ENCODE measurements around the gene SQOR. TPM values are rescaled to one million over a fixed set of nuclear protein-coding genes. Genes with fewer than 3 reads are reported as not detected.

Gene SQOR
- total and polyA plus RNA-seq, 2 donors (not counting 1 experiment from before 2014, with no cell fraction given), result 81.5 to 129 TPM

GRCh38 chr15:45674677-45675076 lies 39.8 kb downstream of the SQOR start:
- DNase-seq (ENCODE audit: low read depth in 2 of 2), result no peak

GRCh38 chr15:45677797-45678196 lies 43.0 kb downstream of the SQOR start:
- TF ChIP-seq CTCF (conservative IDR thresholded peaks at IDR 0.05 in 1 of 2, IDR thresholded peaks at IDR 0.05 in 1 of 2; ENCODE audit: low read depth in 1 of 2, low read length in 2 of 2) (no peak), EZH2 (IDR thresholded peaks at IDR 0.05; ENCODE audit: low read length, missing control alignments) (no peak)
- H3K9me3 ChIP-seq (ENCODE audit: control insufficient read depth, insufficient read depth, low read depth, low read length), result no peaks in the 10 kb centered on the region
- H3K4me3 ChIP-seq (replicated peaks in 1 of 4; ENCODE audit: control extremely low read depth in 1 of 4, insufficient read depth in 1 of 4, low read depth in 3 of 4, low read length in 4 of 4), result no peak overlapping the region

More at GRCh38 chr15:45674677-45675076, 39.8 kb downstream of the SQOR start:
- no peak overlapping the region for H3K27ac ChIP-seq (ENCODE audit: insufficient read depth, low read length)
- no peak overlapping the region for H2AFZ ChIP-seq (ENCODE audit: low read length)
- H3K9me3 ChIP-seq (ENCODE audit: control insufficient read depth, insufficient read depth, low read depth, low read length), result no peaks in the 10 kb centered on the region
- no peak overlapping the region for H3K4me3 ChIP-seq (replicated peaks in 1 of 4; ENCODE audit: control extremely low read depth in 1 of 4, insufficient read depth in 1 of 4, low read depth in 3 of 4, low read length in 4 of 4)
- no peak overlapping the region for H3K4me2 ChIP-seq (ENCODE audit: extremely low read depth, insufficient read depth, low read length)
- H3K79me2 ChIP-seq (ENCODE audit: control insufficient read depth, insufficient read depth, low read length), result no peaks in the 10 kb centered on the region
- no peak overlapping the region for H3K9ac ChIP-seq (ENCODE audit: insufficient read depth, low read length)
- TF ChIP-seq EZH2 (IDR thresholded peaks at IDR 0.05; ENCODE audit: low read length, missing control alignments) (no peak), CTCF (conservative IDR thresholded peaks at IDR 0.05 in 1 of 2, IDR thresholded peaks at IDR 0.05 in 1 of 2; ENCODE audit: low read depth in 1 of 2, low read length in 2 of 2) (no peak)
- H3K36me3 ChIP-seq (ENCODE audit: control insufficient read depth, insufficient read depth, low read length), result peaks cover 4% of the 10 kb centered on the region
- H3K4me1 ChIP-seq (ENCODE audit: control insufficient read depth, extremely low read depth, insufficient read depth, low read length), result peaks cover 2% of the 10 kb centered on the region
- no peaks in the 10 kb centered on the region for H4K20me1 ChIP-seq (ENCODE audit: control insufficient read depth, extremely low read depth, insufficient read depth, low read length)
- no peaks in the 10 kb centered on the region for H3K27me3 ChIP-seq (ENCODE audit: control insufficient read depth, insufficient read depth, low read length)

GRCh38 chr15:45678459-45679178 lies 43.8 kb downstream of the SQOR start:
- Histone ChIP-seq H3K9ac (ENCODE audit: insufficient read depth, low read length) (no peak overlapping the region), H3K79me2 (ENCODE audit: control insufficient read depth, insufficient read depth, low read length) (no peaks in the 10 kb centered on the region), H2AFZ (ENCODE audit: low read length) (no peak overlapping the region), H3K27ac (ENCODE audit: insufficient read depth, low read length) (no peak overlapping the region), H4K20me1 (ENCODE audit: control insufficient read depth, extremely low read depth, insufficient read depth, low read length) (no peaks in the 10 kb centered on the region), H3K9me3 (ENCODE audit: control insufficient read depth, insufficient read depth, low read depth, low read length) (no peaks in the 10 kb centered on the region), H3K4me2 (ENCODE audit: extremely low read depth, insufficient read depth, low read length) (no peak overlapping the region), H3K4me1 (ENCODE audit: control insufficient read depth, extremely low read depth, insufficient read depth, low read length) (peaks cover 2% of the 10 kb centered on the region), H3K4me3 (replicated peaks in 1 of 4; ENCODE audit: control extremely low read depth in 1 of 4, insufficient read depth in 1 of 4, low read depth in 3 of 4, low read length in 4 of 4) (no peak overlapping the region), H3K36me3 (ENCODE audit: control insufficient read depth, insufficient read depth, low read length) (peaks cover 4% of the 10 kb centered on the region), H3K27me3 (ENCODE audit: control insufficient read depth, insufficient read depth, low read length) (no peaks in the 10 kb centered on the region)
- TF ChIP-seq CTCF (conservative IDR thresholded peaks at IDR 0.05 in 1 of 2, IDR thresholded peaks at IDR 0.05 in 1 of 2; ENCODE audit: low read depth in 1 of 2, low read length in 2 of 2), result no peak
- no peak for TF ChIP-seq EZH2 (IDR thresholded peaks at IDR 0.05; ENCODE audit: low read length, missing control alignments)
- DNase-seq (ENCODE audit: low read depth in 2 of 2), result no peak

More at GRCh38 chr15:45677797-45678196, 43.0 kb downstream of the SQOR start:
- Histone ChIP-seq H3K27me3 (ENCODE audit: control insufficient read depth, insufficient read depth, low read length) (no peaks in the 10 kb centered on the region), H3K27ac (ENCODE audit: insufficient read depth, low read length) (no peak overlapping the region), H3K4me2 (ENCODE audit: extremely low read depth, insufficient read depth, low read length) (no peak overlapping the region), H3K4me1 (ENCODE audit: control insufficient read depth, extremely low read depth, insufficient read depth, low read length) (peaks cover 2% of the 10 kb centered on the region), H3K9ac (ENCODE audit: insufficient read depth, low read length) (no peak overlapping the region), H3K36me3 (ENCODE audit: control insufficient read depth, insufficient read depth, low read length) (peaks cover 4% of the 10 kb centered on the region), H4K20me1 (ENCODE audit: control insufficient read depth, extremely low read depth, insufficient read depth, low read length) (no peaks in the 10 kb centered on the region), H3K79me2 (ENCODE audit: control insufficient read depth, insufficient read depth, low read length) (no peaks in the 10 kb centered on the region), H2AFZ (ENCODE audit: low read length) (no peak overlapping the region)
- DNase-seq (ENCODE audit: low read depth in 2 of 2), result no peak
